BE2C (cell line): ENCODE results near the gene CBFA2T2.

Source experiments
- DNase-seq: peaks from one replicate; pipeline ENCODE4 v3.0.0-alpha.2; 2020
- H3K27me3 ChIP-seq: fragments of 250-450 bp; sonication (Bioruptor Pico); 2 replicates; pipeline ENCODE4 v1.5.1; 2020; ENCODE audit warnings: mild to moderate bottlenecking
- H3K36me3 ChIP-seq: fragments of 250-450 bp; sonication (Bioruptor Pico); 2 replicates; pipeline ENCODE4 v1.5.1; 2020; ENCODE audit warnings: mild to moderate bottlenecking
- H3K4me1 ChIP-seq: fragments of 250-450 bp; sonication (Bioruptor Pico); 2 replicates; pipeline ENCODE4 v1.5.1; 2020
- H3K4me3 ChIP-seq: 2 replicates; pipeline ENCODE4 v1.5.1; 2011; ENCODE audit warnings: low read depth, low read length
- H3K9me3 ChIP-seq: fragments of 250-450 bp; sonication (Bioruptor Pico); 2 replicates; pipeline ENCODE4 v1.5.1; 2020
- CTCF ChIP-seq: IDR thresholded peaks from 2 replicates; pipeline ENCODE4 v1.5.1; 2012; ENCODE audit warnings: mild to moderate bottlenecking, low read depth, low read length

Gene CBFA2T2

GRCh38 chr20:33609504-33609903 lies 119.6 kb downstream of the CBFA2T2 start:
- Histone ChIP-seq H3K27me3 (no peaks in the 10 kb centered on the region), H3K9me3 (no peaks in the 10 kb centered on the region), H3K4me3 (no peak overlapping the region), H3K4me1 (no peaks in the 10 kb centered on the region; the same call in 1 of the 2 replicates), H3K36me3 (peaks cover 13% of the 10 kb centered on the region)
- no peak for TF ChIP-seq CTCF
- DNase-seq, result no peak

- Histone ChIP-seq H3K9me3 (no peaks in the 10 kb centered on the region), H3K4me3 (no peak overlapping the region), H3K36me3 (peaks cover 17% of the 10 kb centered on the region), H3K4me1 (no peaks in the 10 kb centered on the region; the same call in 1 of the 2 replicates), H3K27me3 (no peaks in the 10 kb centered on the region)
- TF ChIP-seq CTCF, result no peak
- DNase-seq, result no peak
Measured at GRCh38 chr20:33611106-33611505, 121.2 kb downstream of the CBFA2T2 start.

- no peaks in the 10 kb centered on the region for H3K9me3 ChIP-seq
- H3K27me3 ChIP-seq, result no peaks in the 10 kb centered on the region
- no peak for TF ChIP-seq CTCF
- no peak overlapping the region for H3K4me3 ChIP-seq
- DNase-seq, result no peak
- peaks cover 17% of the 10 kb centered on the region for H3K36me3 ChIP-seq
- no peaks in the 10 kb centered on the region; the same call in 1 of the 2 replicates for H3K4me1 ChIP-seq
Measured at GRCh38 chr20:33612001-33612400, 122.1 kb downstream of the CBFA2T2 start.

GRCh38 chr20:33621717-33622400 lies 132.0 kb downstream of the CBFA2T2 start:
- H3K4me3 ChIP-seq, result no peak overlapping the region
- peaks cover 17% of the 10 kb centered on the region for H3K36me3 ChIP-seq
- no peak for TF ChIP-seq CTCF
- no peaks in the 10 kb centered on the region for H3K9me3 ChIP-seq
- no peak for DNase-seq
- H3K27me3 ChIP-seq, result no peaks in the 10 kb centered on the region
- no peaks in the 10 kb centered on the region for H3K4me1 ChIP-seq

- no peaks in the 10 kb centered on the region for H3K4me1 ChIP-seq
- H3K36me3 ChIP-seq, result peaks cover 17% of the 10 kb centered on the region
- no peaks in the 10 kb centered on the region for H3K27me3 ChIP-seq
- no peak for DNase-seq
- no peaks in the 10 kb centered on the region for H3K9me3 ChIP-seq
- no peak overlapping the region for H3K4me3 ChIP-seq
- TF ChIP-seq CTCF, result no peak
Measured at GRCh38 chr20:33622705-33623365, 132.9 kb downstream of the CBFA2T2 start.

- no peaks in the 10 kb centered on the region for H3K27me3 ChIP-seq
- TF ChIP-seq CTCF, result no peak
- no peaks in the 10 kb centered on the region for H3K9me3 ChIP-seq
- no peak for DNase-seq
- H3K4me1 ChIP-seq, result no peaks in the 10 kb centered on the region
- peaks cover 22% of the 10 kb centered on the region for H3K36me3 ChIP-seq
- H3K4me3 ChIP-seq, result no peak overlapping the region
Measured at GRCh38 chr20:33624399-33624798, 134.5 kb downstream of the CBFA2T2 start.
